H1 (cell line): ENCODE data around the gene DEDD2. TPM values are rescaled to one million over a fixed set of nuclear protein-coding genes. Genes with fewer than 3 reads are reported as not detected.

ENCODE experiments used
- CTBP2 ChIP-seq: IDR thresholded peaks from 2 replicates; pipeline ENCODE4 v1.7.0; 2011; ENCODE audit warnings: borderline replicate concordance, mild to moderate bottlenecking, moderate library complexity, mixed read lengths, low read length; ENCODE audit not compliant: insufficient read depth, insufficient read length
- HDAC2 ChIP-seq, 2 experiments: fragments of 300-600 bp in 1 of 2; sonication (generic) in 1 of 2; IDR thresholded peaks; 2 replicates each; pipeline ENCODE4 v1.6.1; 2011 to 2012; ENCODE audit warnings: low read depth in 2 of 2, low read length in 2 of 2, mild to moderate bottlenecking in 2 of 2, moderate library complexity in 2 of 2, borderline replicate concordance in 1 of 2, inconsistent platforms in 1 of 2
- KDM5A ChIP-seq: fragments of 200-600 bp; IDR thresholded peaks from 2 replicates; pipeline ENCODE4 v1.7.1; 2012; ENCODE audit warnings: mild to moderate bottlenecking, low read length, inconsistent platforms, mixed read lengths
- SIRT6 ChIP-seq: IDR thresholded peaks from one replicate; pipeline ENCODE4 v1.7.1; 2012; ENCODE audit warnings: low read length, inconsistent platforms
- polyA plus RNA-seq, 7 experiments: library from polyadenylated mRNA; depleted of rRNA in 3 of 7; stranded (reverse) in 5 of 7; unstranded in 2 of 7; fragments of >200 nt in 5 of 7; fragments of 200-250 nt in 2 of 7; gene quantifications; 1 replicate in 5 of 7; 2 replicates in 1 of 7; 4 replicates in 1 of 7; pipeline versions ENCODE4 v1.2.1 to v1.2.3, GENCODE V29; 2011 to 2013; ENCODE audit warnings: missing spikeins in 2 of 7, mixed read lengths in 2 of 7
- total RNA-seq: library from RNA; stranded (reverse); fragmentation: NEBNext Ultra II Directional; extraction: Animal tissue kit (Norgen Biotek cat#: 25700); gene quantifications from 2 replicates; pipeline ENCODE4 v1.2.1, GENCODE V29; 2021

Gene DEDD2
- total and polyA plus RNA-seq, 2 of the 8 experiments (the other 6 are each of a cell fraction or from before 2014, with no cell fraction given): 37.8 to 65.0 TPM

DNA sequence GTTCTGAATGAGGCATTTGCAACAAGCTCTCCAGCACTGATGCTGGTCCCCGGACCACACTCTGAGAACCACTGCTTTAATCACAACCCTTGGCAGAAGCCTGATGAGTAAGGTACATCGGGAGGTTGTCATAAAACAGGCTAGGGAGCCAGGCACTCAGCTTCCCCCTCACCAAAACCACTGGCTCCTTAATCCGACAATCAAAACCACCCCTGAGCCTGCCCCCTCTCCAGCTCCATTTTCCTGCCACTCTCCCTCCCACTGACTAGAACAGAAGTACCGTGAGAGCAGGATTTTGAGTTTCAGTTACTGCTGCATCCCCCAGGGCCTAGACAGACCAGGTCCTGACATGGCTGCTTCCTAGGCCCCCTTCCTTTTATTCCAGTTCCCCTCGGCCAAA, 17.7 kb upstream of the DEDD2 start (continued):
- TF ChIP-seq HDAC2 (IDR thresholded peaks at IDR 0.05; ENCODE audit: borderline replicate concordance in 1 of 2, low read depth in 2 of 2, low read length in 2 of 2) (no peak), CTBP2 (no peak), SIRT6 (no peak), KDM5A (no peak)
